ENCODE measurements around the gene E2F2.

Gene E2F2

DNA sequence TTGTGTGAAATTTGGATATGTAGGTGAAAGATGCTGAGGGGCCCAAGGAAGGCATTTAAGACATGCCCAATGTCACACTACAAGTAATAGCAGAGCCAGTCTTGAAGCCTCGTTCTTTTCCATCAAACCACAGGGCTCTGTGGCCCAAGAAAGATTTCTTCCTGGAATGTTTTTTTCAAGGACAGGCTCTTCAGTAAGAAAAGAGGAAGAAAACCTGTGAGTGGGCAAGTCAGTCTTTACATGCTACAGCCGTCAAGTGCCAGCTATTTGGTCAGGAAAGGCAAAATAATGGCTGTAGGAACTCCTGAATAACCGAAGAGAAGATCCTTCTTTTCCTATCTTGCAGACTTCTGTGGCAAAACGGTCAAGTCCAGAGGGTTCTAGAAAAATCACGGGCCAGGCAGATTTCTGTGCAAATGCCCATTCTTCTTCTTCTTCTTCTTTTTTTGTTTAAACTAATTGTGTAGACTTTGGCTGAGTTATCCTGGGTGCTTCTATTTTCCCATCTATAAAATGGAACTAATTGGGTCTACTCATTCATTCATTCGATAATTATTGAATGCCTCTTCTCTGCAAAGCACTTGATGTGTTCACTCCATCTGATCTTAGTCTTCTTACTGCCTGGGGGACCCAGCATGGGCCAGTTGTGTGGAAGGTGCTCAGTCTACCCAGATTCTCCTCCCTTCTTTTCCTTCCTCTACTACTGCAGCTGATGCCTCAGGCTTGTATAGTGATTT is 30.2 kb upstream of the E2F2 start:
- H3K4me3 ChIP-seq (ENCODE audit: low read depth, low read length): no peak overlapping the region

GRCh38 chr1:23559985-23560741 is 29.1 kb upstream of the E2F2 start:
- CTCF ChIA-PET: interaction anchor here (0.7 to 3.6 kb wide), 8 partner anchors 9 to 131 kb away, joined by 3 to 36 read pairs (median 4); partner anchors contain the start of gene RPL11
- TF ChIP-seq ZNF335 (tag by site-specific recombination; conservative IDR thresholded peaks at IDR 0.05) (0 out of 2 replicates have a peak, but pooled peaks have one; percentile 12), ZNF341 (tag by site-specific recombination; IDR thresholded peaks at IDR 0.05; ENCODE audit: low read depth) (no peak), SP3 (tag by site-specific recombination; IDR thresholded peaks at IDR 0.05) (no peak), ZSCAN16 (tag by site-specific recombination; IDR thresholded peaks at IDR 0.05) (no peak), ZNF362 (tag by site-specific recombination; IDR thresholded peaks at IDR 0.05) (peak; percentile 90; the same call in 1 of the 2 replicates), GFI1B (tag by site-specific recombination; IDR thresholded peaks at IDR 0.05) (peak; percentile 90; the same call in 1 of the 2 replicates), PRDM1 (tag by site-specific recombination; IDR thresholded peaks at IDR 0.05) (peak; percentile 44; the same call in 1 of the 2 replicates)
- POLR2A ChIA-PET: interaction anchor here (0.7 to 7.0 kb wide), 18 partner anchors 8 to 242 kb away, joined by 3 to 60 read pairs (median 12); partner anchors contain the start of genes E2F2 and RPL11
- H3K4me3 ChIP-seq (ENCODE audit: low read depth, low read length): peak overlapping the region; percentile 35
- peak overlapping the region; percentile 97 for H3K27ac ChIP-seq (ENCODE audit: extremely low read depth, low read depth, low read length)
- no peaks in the 10 kb centered on the region for H3K9me3 ChIP-seq (ENCODE audit: control insufficient read depth, insufficient read depth, low read depth, low read length)
- peaks cover 0 to 27% of the 10 kb centered on the region in 2 experiments; a peak in 1 of 3 replicates for H3K36me3 ChIP-seq (ENCODE audit: control insufficient read depth in 2 of 2, insufficient read depth in 1 of 2, low read length in 2 of 2)
- peaks cover 37% of the 10 kb centered on the region for H3K4me1 ChIP-seq (ENCODE audit: control insufficient read depth, insufficient read depth, low read length)

More for the DNA sequence above, 30.2 kb upstream of the E2F2 start:
- ChIA-PET POLR2A (interaction anchor here (0.6 to 0.8 kb wide), 2 partner anchors 11 to 136 kb away, joined by 4 to 8 read pairs; no protein-coding TSS in a partner anchor), CTCF (interaction anchor here (1.4 to 1.9 kb wide), 2 partner anchors 16 to 74 kb away, joined by 3 to 5 read pairs; no protein-coding TSS in a partner anchor)
- TF ChIP-seq ZNF521 (tag by site-specific recombination; IDR thresholded peaks at IDR 0.05) (no peak), ZNF530 (tag by site-specific recombination; IDR thresholded peaks at IDR 0.05; ENCODE audit: low read depth) (no peak), ZNF777 (tag by site-specific recombination; IDR thresholded peaks at IDR 0.05; ENCODE audit: borderline replicate concordance) (no peak), ZNF560 (tag by site-specific recombination; IDR thresholded peaks at IDR 0.05; ENCODE audit: borderline replicate concordance) (no peak), ZSCAN16 (tag by site-specific recombination; IDR thresholded peaks at IDR 0.05) (peak; percentile 93), ZBTB10 (tag by site-specific recombination; IDR thresholded peaks at IDR 0.05) (no peak), ZNF24 (tag by site-specific recombination; IDR thresholded peaks at IDR 0.05) (peak; percentile 80; the same call in 1 of the 2 replicates), ZNF146 (tag by site-specific recombination; IDR thresholded peaks at IDR 0.05) (no peak)
- TF ChIP-seq, protein P1, sequence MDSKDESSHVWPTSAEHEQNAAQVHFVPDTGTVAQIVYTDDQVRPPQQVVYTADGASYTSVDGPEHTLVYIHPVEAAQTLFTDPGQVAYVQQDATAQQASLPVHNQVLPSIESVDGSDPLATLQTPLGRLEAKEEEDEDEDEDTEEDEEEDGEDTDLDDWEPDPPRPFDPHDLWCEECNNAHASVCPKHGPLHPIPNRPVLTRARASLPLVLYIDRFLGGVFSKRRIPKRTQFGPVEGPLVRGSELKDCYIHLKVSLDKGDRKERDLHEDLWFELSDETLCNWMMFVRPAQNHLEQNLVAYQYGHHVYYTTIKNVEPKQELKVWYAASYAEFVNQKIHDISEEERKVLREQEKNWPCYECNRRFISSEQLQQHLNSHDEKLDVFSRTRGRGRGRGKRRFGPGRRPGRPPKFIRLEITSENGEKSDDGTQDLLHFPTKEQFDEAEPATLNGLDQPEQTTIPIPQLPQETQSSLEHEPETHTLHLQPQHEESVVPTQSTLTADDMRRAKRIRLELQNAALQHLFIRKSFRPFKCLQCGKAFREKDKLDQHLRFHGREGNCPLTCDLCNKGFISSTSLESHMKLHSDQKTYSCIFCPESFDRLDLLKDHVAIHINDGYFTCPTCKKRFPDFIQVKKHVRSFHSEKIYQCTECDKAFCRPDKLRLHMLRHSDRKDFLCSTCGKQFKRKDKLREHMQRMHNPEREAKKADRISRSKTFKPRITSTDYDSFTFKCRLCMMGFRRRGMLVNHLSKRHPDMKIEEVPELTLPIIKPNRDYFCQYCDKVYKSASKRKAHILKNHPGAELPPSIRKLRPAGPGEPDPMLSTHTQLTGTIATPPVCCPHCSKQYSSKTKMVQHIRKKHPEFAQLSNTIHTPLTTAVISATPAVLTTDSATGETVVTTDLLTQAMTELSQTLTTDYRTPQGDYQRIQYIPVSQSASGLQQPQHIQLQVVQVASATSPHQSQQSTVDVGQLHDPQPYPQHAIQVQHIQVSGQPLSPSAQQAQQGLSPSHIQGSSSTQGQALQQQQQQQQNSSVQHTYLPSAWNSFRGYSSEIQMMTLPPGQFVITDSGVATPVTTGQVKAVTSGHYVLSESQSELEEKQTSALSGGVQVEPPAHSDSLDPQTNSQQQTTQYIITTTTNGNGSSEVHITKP (tag by site-specific recombination; IDR thresholded peaks at IDR 0.05): no peak
- peaks cover 0 to 27% of the 10 kb centered on the region in 2 experiments; a peak in 1 of 3 replicates for H3K36me3 ChIP-seq (ENCODE audit: control insufficient read depth in 2 of 2, insufficient read depth in 1 of 2, low read length in 2 of 2)
- H3K4me1 ChIP-seq (ENCODE audit: control insufficient read depth, insufficient read depth, low read length): peaks cover 27% of the 10 kb centered on the region
- peak overlapping the region; percentile 89 for H3K27ac ChIP-seq (ENCODE audit: extremely low read depth, low read depth, low read length)
- no peaks in the 10 kb centered on the region for H3K9me3 ChIP-seq (ENCODE audit: control insufficient read depth, insufficient read depth, low read depth, low read length)
